Heart left ventricle (tissue), 13 donors: ENCODE results near the gene EFHD2.

ENCODE experiments used
- CTCF ChIP-seq, 12 donors: fragments of 200-600 bp; sonication (generic) in 4 of 12; IDR thresholded peaks; one replicate each; pipeline versions ENCODE4 v1.5.0 to v1.8.0; 2018 to 2022; ENCODE audit warnings: antibody characterized with exemption in 12 of 12, mild to moderate bottlenecking in 5 of 12
- POLR2A ChIP-seq, 2 donors: fragments of 450-650 bp; IDR thresholded peaks; one replicate each; pipeline ENCODE4 v1.6.1; 2017; ENCODE audit warnings: antibody characterized with exemption in 2 of 2, mild to moderate bottlenecking in 2 of 2, moderate library complexity in 2 of 2
- donor health status: ischemic (EF 13 %, LVEDD 7.1; RV severe dilation, severe dysfunction).
- donor health status: DM: no; HTN: yes; CAD: no.
- donor health status: DM: no; HTN: no; CAD: no.
- donor health status: ischemic (EF 25% LVEDD 6.9; RV normal size, moderate dysfunction).
- donor health status: ischemic (EF 25% LVEDD 5.7; RV mildly dilated, moderate dysfunction).
- donor health status: ischemic (EF 35%, LVEDD 5.7; RV mildly dilated, moderate dysfunction).
- donor health status: nonischemic (EF 11% LVEDD 7.7; RV severe dilation, severe dysfunction).
- donor health status: DM: yes; HTN: yes; CAD: no.
- donor health status: PGD.
- donor health status: ischemic (EF 29% LVEDD 5.4; RV normal size, mild dysfunction).
- donor health status: nonischemic (EF 23%, LVEDD 6.1; RV moderate dilation, normal function).

GRCh38 chr1:15368888-15369287, 40.8 kb upstream of the EFHD2 start:
- TF ChIP-seq CTCF (IDR thresholded peaks at IDR 0.05) (no peak), POLR2A (IDR thresholded peaks at IDR 0.05) (no peak)
